Fibroblast of skin of scalp (primary cell): ENCODE measurements around the gene CETN1.

Source experiments
- DNase-seq: peaks from one replicate; pipeline ENCODE4 v3.0.0-alpha.2; 2013

Gene CETN1

GRCh38 chr18:577643-578375, 2.4 kb upstream of the CETN1 start:
- DNase-seq = no peak

- DNase-seq = no peak
Observed at GRCh38 chr18:579238-579637, 942 bp upstream of the CETN1 start.

- peak; percentile 54 for DNase-seq
Observed at GRCh38 chr18:581096-581495, 916 bp downstream of the CETN1 start.

- no peak for DNase-seq
Observed at GRCh38 chr18:582465-582864, 2.3 kb downstream of the CETN1 start.

- DNase-seq = no peak
Observed at GRCh38 chr18:595068-595467, 14.9 kb downstream of the CETN1 start.

- no peak for DNase-seq
Observed at GRCh38 chr18:595571-595970, 15.4 kb downstream of the CETN1 start.

- DNase-seq = no peak
Observed at GRCh38 chr18:596288-596881, 16.2 kb downstream of the CETN1 start.

- DNase-seq = peak; percentile 57
Observed at GRCh38 chr18:598124-598589, 18.0 kb downstream of the CETN1 start.

GRCh38 chr18:600107-600506, 19.9 kb downstream of the CETN1 start:
- DNase-seq = no peak

GRCh38 chr18:604771-605170, 24.6 kb downstream of the CETN1 start:
- DNase-seq = no peak

GRCh38 chr18:607930-608329, 27.8 kb downstream of the CETN1 start:
- no peak for DNase-seq

GRCh38 chr18:610214-610928, 30.2 kb downstream of the CETN1 start:
- no peak for DNase-seq

- no peak for DNase-seq
Observed at GRCh38 chr18:612156-612555, 32.0 kb downstream of the CETN1 start.

GRCh38 chr18:614193-614592, 34.0 kb downstream of the CETN1 start:
- DNase-seq = no peak

GRCh38 chr18:615092-615521, 34.9 kb downstream of the CETN1 start:
- no peak for DNase-seq

- no peak for DNase-seq
Observed at GRCh38 chr18:615773-616172, 35.6 kb downstream of the CETN1 start.

GRCh38 chr18:616380-616995, 36.3 kb downstream of the CETN1 start:
- peak; percentile 60 for DNase-seq

- DNase-seq = no peak
Observed at GRCh38 chr18:617970-618504, 37.9 kb downstream of the CETN1 start.

GRCh38 chr18:618618-619017, 38.4 kb downstream of the CETN1 start:
- DNase-seq = no peak

GRCh38 chr18:621291-622043, 41.3 kb downstream of the CETN1 start:
- DNase-seq = no peak

GRCh38 chr18:622289-622688, 42.1 kb downstream of the CETN1 start:
- no peak for DNase-seq
